Measurements from ENCODE around the gene CHD9NB. TPM values are rescaled to one million over a fixed set of nuclear protein-coding genes. Genes with fewer than 3 reads are reported as not detected.
A peak's percentile ranks its signal among the peaks of the same experiment; 100 is the strongest.

The CHD9NB gene
- 10 to 100 TPM in 1 of 2 donors, 1 to 10 TPM in 1; 4.3 to 26.7 TPM for total RNA-seq

DNA sequence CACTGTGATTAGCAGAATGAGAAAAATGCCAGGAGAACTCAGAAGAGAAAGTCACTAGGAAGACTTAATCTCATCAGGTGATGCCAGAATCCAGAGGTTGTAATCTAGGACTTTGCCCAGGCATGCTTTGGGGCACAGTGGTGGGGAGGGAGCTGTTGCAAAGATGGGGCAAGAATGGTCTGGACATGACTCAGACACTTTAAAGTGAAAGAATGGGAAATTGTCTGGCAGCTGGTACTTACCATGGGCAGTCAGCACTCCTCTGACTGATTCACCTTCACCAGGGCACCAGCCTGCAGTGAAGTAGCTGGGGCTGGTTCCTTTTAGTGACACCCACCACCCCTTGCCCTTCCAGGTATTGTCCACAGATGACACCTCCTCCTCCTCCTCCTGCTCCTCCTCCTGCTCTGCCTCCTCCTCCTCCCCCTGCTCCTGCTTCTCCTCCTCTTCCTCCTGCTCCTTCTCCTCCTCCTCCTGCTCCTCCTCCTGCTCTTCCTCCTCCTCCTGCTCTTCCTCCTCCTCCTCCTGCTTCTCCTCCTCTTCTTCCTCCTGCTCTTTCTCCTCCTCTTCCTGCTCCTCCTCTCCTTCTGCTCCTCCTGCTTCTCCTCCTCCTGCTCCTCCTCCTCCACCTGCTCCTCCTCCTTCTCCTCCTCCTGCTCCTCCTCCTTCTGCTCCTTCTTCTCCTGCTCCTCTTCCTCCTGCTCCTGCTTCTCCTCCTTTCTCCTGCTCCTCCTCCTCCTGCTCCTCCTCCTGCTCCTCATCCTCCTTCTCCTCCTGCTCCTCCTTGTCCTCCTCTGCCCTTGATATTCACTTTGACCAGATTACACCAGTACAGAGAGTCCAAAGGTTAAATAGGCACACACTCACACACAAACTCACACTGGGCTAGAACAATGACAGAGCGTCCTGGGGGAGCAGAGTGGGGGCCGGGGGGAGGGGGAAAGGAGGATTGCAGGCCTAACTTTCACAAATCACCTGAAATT, at the start of gene CHD9NB:
Gene CHD9NB, minus strand, starts transcription at position 379 of the 983 bp plus-strand sequence. CDS start 8,739 bp downstream, outside the sequence.
- peak; percentile 43 for TF ChIP-seq POLR2A (IDR thresholded peaks at IDR 0.05)
- no peak for TF ChIP-seq CTCF (IDR thresholded peaks at IDR 0.05)
- peak; percentile 89 for TF ChIP-seq POLR2AphosphoS5 (IDR thresholded peaks at IDR 0.05)
- Histone ChIP-seq H3K36me3 (no peaks in the 10 kb centered on the region), H3K4me1 (replicated peaks) (no peaks in the 10 kb centered on the region), H3K27ac (peak within 1 kb of the TSS; percentile 53 to 55), H3K9me3 (no peaks in the 10 kb centered on the region), H3K4me3 (no peak within 1 kb of the TSS), H3K27me3 (replicated peaks; ENCODE audit: insufficient read depth) (no peaks in the 10 kb centered on the region)
- 59% methylated on average over 2 of the region's 2 CpGs for WGBS
- intact Hi-C loops (cut with DNase I) = loop anchor here (10.0 kb wide), 1 partner anchor 232 kb away; no protein-coding TSS in a partner anchor
- peak; percentile 87 for DNase-seq (ENCODE audit: low spot score)

GRCh38 chr16:53100889-53101288, 48.2 kb upstream of the CHD9NB start:
- Histone ChIP-seq H3K36me3 (no peaks in the 10 kb centered on the region), H3K27me3 (replicated peaks; ENCODE audit: insufficient read depth) (no peaks in the 10 kb centered on the region), H3K27ac (peak overlapping the region; percentile 91 to 92), H3K9me3 (no peaks in the 10 kb centered on the region), H3K4me1 (replicated peaks) (peaks cover 22% of the 10 kb centered on the region), H3K4me3 (no peak overlapping the region)
- DNase-seq (ENCODE audit: low spot score) = peak; percentile 27
- WGBS = 42% methylated on average over 1 of the region's 1 CpG
- intact Hi-C loops (cut with DNase I) = no loop called here
- TF ChIP-seq POLR2A (IDR thresholded peaks at IDR 0.05) (no peak), CTCF (IDR thresholded peaks at IDR 0.05) (no peak), POLR2AphosphoS5 (IDR thresholded peaks at IDR 0.05) (peak; percentile 31)

GRCh38 chr16:53100131-53100748, 47.5 kb upstream of the CHD9NB start:
- Histone ChIP-seq H3K9me3 (no peaks in the 10 kb centered on the region), H3K27ac (peak overlapping the region; percentile 91 to 92), H3K4me3 (peak overlapping the region; percentile 28 to 35), H3K27me3 (replicated peaks; ENCODE audit: insufficient read depth) (no peaks in the 10 kb centered on the region), H3K4me1 (replicated peaks) (peaks cover 22% of the 10 kb centered on the region), H3K36me3 (no peaks in the 10 kb centered on the region)
- 56% methylated on average over 9 of the region's 9 CpGs for WGBS
- TF ChIP-seq CTCF (IDR thresholded peaks at IDR 0.05) (no peak), POLR2A (IDR thresholded peaks at IDR 0.05) (no peak), POLR2AphosphoS5 (IDR thresholded peaks at IDR 0.05) (no peak)
- intact Hi-C loops (cut with DNase I) = no loop called here
- no peak for DNase-seq (ENCODE audit: low spot score)

- H3K27ac ChIP-seq = peak overlapping the region; percentile 91 to 92
- peaks cover 22% of the 10 kb centered on the region for H3K4me1 ChIP-seq (replicated peaks)
- WGBS = 2% methylated on average over 26 of the region's 26 CpGs
- peak overlapping the region; percentile 28 to 35 for H3K4me3 ChIP-seq
- H3K27me3 ChIP-seq (replicated peaks; ENCODE audit: insufficient read depth) = no peaks in the 10 kb centered on the region
- DNase-seq (ENCODE audit: low spot score) = peak; percentile 96
- TF ChIP-seq POLR2AphosphoS5 (IDR thresholded peaks at IDR 0.05) (peak; percentile 88), POLR2A (IDR thresholded peaks at IDR 0.05) (no peak)
- no peaks in the 10 kb centered on the region for H3K36me3 ChIP-seq
- H3K9me3 ChIP-seq = no peaks in the 10 kb centered on the region
- intact Hi-C loops (cut with DNase I) = loop anchor here (2.0 kb wide), 1 partner anchor 31 kb away; no protein-coding TSS in a partner anchor
Measured at GRCh38 chr16:53099318-53100130, 46.8 kb upstream of the CHD9NB start.

Measured in prostate gland (tissue), 2 donors.